PC-3 (cell line): ENCODE measurements around the gene EFHC2. TPM values are rescaled to one million over a fixed set of nuclear protein-coding genes. Genes with fewer than 3 reads are reported as not detected.
A peak's percentile ranks its signal among the peaks of the same experiment; 100 is the strongest.

ENCODE experiments used
- ATAC-seq: fragments of 200-7000 bp; cut with Tn5 transposase; 2 replicates; pipeline ENCODE4 v1.9.1; 2020; ENCODE audit warnings: mild to moderate bottlenecking, moderate library complexity
- BruUV-seq: library from RNA; stranded (reverse); fragments of 400-500 nt; replicated peaks from 2 replicates; lab custom pipeline; 2021; lab: Mats Ljungman, UMichigan
- CTCF ChIA-PET: fragments of 300-600 bp; sonication (Branson Sonifier 250); formaldehyde crosslinking; loops from one replicate; lab custom pipeline; 2022; ENCODE audit warnings: antibody characterized with exemption; lab: Charles Lee
- POLR2A ChIA-PET: fragments of 300-600 bp; sonication (Branson Sonifier 250); formaldehyde crosslinking; loops from one replicate; lab custom pipeline; 2022; ENCODE audit warnings: antibody characterized with exemption; ENCODE audit not compliant: unreplicated experiment; lab: Charles Lee
- DNase-seq: peaks from one replicate; pipeline ENCODE4 v3.0.0-alpha.2; 2015
- H2AFZ ChIP-seq: fragments of 300-600 bp; sonication (generic); 2 replicates; pipeline ENCODE4 v1.6.0; 2016; ENCODE audit warnings: antibody characterized with exemption, low read length
- H3F3A ChIP-seq: fragments of 300-600 bp; sonication (generic); one replicate; pipeline ENCODE4 v1.6.0; 2017; ENCODE audit warnings: antibody characterized with exemption, low read length, control low read depth, mild to moderate bottlenecking; ENCODE audit not compliant: unreplicated experiment
- H3K27ac ChIP-seq: fragments of 300-600 bp; sonication (generic); 2 replicates; pipeline ENCODE4 v1.5.1; 2016; ENCODE audit warnings: mild to moderate bottlenecking, low read length
- H3K27me3 ChIP-seq: fragments of 300-600 bp; sonication (generic); 2 replicates; pipeline ENCODE4 v1.6.1; 2016; ENCODE audit warnings: low read length, mixed read lengths
- H3K36me3 ChIP-seq: fragments of 300-600 bp; sonication (generic); 2 replicates; pipeline ENCODE4 v1.6.1; 2016; ENCODE audit warnings: low read depth, mixed run types, low read length, mixed read lengths
- H3K4me1 ChIP-seq: fragments of 300-600 bp; sonication (generic); 2 replicates; pipeline ENCODE4 v1.5.1; 2016; ENCODE audit warnings: low read length; ENCODE audit not compliant: insufficient read depth
- H3K4me2 ChIP-seq: fragments of 300-600 bp; sonication (generic); 2 replicates; pipeline ENCODE4 v1.6.0; 2016; ENCODE audit warnings: low read length
- H3K4me3 ChIP-seq: fragments of 300-600 bp; sonication (generic); 2 replicates; pipeline ENCODE4 v1.5.1; 2016; ENCODE audit warnings: mild to moderate bottlenecking, low read length, mixed read lengths
- H3K79me2 ChIP-seq: fragments of 300-600 bp; sonication (generic); 2 replicates; pipeline ENCODE4 v1.6.1; 2017; ENCODE audit warnings: low read length, mixed read lengths
- H3K9ac ChIP-seq: fragments of 300-600 bp; sonication (generic); 2 replicates; pipeline ENCODE4 v1.6.0; 2016; ENCODE audit warnings: mild to moderate bottlenecking, low read length
- H3K9me2 ChIP-seq: fragments of 300-600 bp; sonication (generic); replicated peaks from 2 replicates; pipeline ENCODE4 v1.6.1; 2016; ENCODE audit warnings: mixed run types, low read length, mixed read lengths
- H3K9me3 ChIP-seq: fragments of 300-600 bp; sonication (generic); 2 replicates; pipeline ENCODE4 v1.6.1; 2016; ENCODE audit warnings: low read length, mixed read lengths
- H4K20me1 ChIP-seq: fragments of 300-600 bp; sonication (generic); 2 replicates; pipeline ENCODE4 v1.6.1; 2016; ENCODE audit warnings: low read length, mixed read lengths
- CTCF ChIP-seq: fragments of 300-600 bp; sonication (generic); conservative IDR thresholded peaks from 2 replicates; pipeline ENCODE4 v1.5.1; 2017; ENCODE audit warnings: antibody characterized with exemption, low read depth, mild to moderate bottlenecking, low read length
- EZH2 ChIP-seq: fragments of 300-600 bp; sonication (generic); IDR thresholded peaks from one replicate; pipeline ENCODE4 v1.6.1; 2017; ENCODE audit warnings: antibody characterized with exemption, mild to moderate bottlenecking, low read length; ENCODE audit not compliant: unreplicated experiment
- EZH2phosphoT487 ChIP-seq: fragments of 300-600 bp; sonication (generic); IDR thresholded peaks from 2 replicates; pipeline ENCODE4 v1.6.1; 2018; ENCODE audit warnings: mild to moderate bottlenecking, antibody characterized with exemption, low read length, borderline replicate concordance
- intact Hi-C: fragments of 100-400 bp; cut with micrococcal nuclease; formaldehyde crosslinking; loops from 2 replicates; pipeline ENCODE4 v1.9.0; 2023
- total RNA-seq: library from RNA; depleted of rRNA; stranded (reverse); fragments of >200 nt; gene quantifications from 2 replicates; pipeline ENCODE4 v1.2.3, GENCODE V29; 2014

The EFHC2 gene
- total RNA-seq, 1 experiment from 2014 or later: 0.40 TPM

- TF ChIP-seq EZH2: no peak
- no peak for TF ChIP-seq CTCF
- no peak for TF ChIP-seq EZH2phosphoT487
- intact Hi-C loops: no loop called here
- Histone ChIP-seq H3K4me1 (peaks cover 5% of the 10 kb centered on the region; the same call in 1 of the 2 replicates), H3K9ac (no peak overlapping the region), H3K4me2 (no peak overlapping the region), H3K9me3 (no peaks in the 10 kb centered on the region), H3K27ac (no peak overlapping the region), H3K9me2 (no peaks in the 10 kb centered on the region), H3F3A (no peaks in the 10 kb centered on the region), H4K20me1 (no peaks in the 10 kb centered on the region), H2AFZ (no peak overlapping the region), H3K27me3 (no peaks in the 10 kb centered on the region), H3K4me3 (no peak overlapping the region), H3K36me3 (no peaks in the 10 kb centered on the region), H3K79me2 (no peaks in the 10 kb centered on the region)
- BruUV-seq: no TSS peak
- POLR2A ChIA-PET: no interaction called here
- DNase-seq (no peak), ATAC-seq (no peak)
- CTCF ChIA-PET: no interaction called here
These were observed 196.3 kb downstream of the EFHC2 start for GRCh38 chrX:44147130-44147529.

DNA sequence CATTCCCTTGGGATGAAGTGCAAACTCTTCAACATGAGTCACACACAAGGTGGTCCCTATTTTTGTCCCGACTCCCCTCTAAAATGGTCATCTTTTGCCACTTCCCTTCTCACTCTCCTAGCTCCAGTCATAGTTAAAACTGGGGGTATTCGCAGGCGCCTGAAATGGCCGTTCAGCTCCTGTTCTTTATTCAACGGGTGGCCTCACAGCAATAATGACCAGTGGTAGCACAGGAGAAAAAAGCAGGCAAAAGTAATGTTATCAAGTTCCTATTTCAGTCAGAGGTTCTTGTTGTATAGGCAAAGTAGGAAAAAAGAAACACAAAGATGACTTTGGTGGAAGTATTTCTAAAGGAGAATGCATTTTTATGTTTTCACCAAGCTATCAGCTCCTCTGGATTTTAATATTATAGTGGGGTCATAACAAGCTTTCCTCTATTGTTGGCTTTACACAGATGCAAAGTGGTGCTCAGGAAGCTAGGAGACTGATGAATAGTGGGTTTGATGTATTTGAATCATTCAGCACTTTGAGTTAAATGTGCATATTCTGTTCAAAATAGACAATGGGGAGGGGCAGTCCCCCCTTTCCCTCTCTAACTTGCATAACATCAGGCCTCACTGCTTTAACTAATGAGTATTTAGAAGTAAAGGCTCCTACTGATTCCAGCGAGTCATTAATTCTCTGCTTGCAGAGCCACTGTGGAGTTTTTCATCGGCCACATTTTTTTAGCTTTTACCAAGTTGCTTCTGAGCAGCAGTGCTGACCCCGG lies 199.1 kb downstream of the EFHC2 start:
- ChIA-PET POLR2A (no interaction called here), CTCF (no interaction called here)
- H3F3A ChIP-seq: no peaks in the 10 kb centered on the region
- no peak overlapping the region for H2AFZ ChIP-seq
- no peaks in the 10 kb centered on the region for H4K20me1 ChIP-seq
- H3K27me3 ChIP-seq: no peaks in the 10 kb centered on the region
- TF ChIP-seq CTCF (no peak), EZH2phosphoT487 (no peak), EZH2 (no peak)
- peaks cover 5% of the 10 kb centered on the region; the same call in 1 of the 2 replicates for H3K4me1 ChIP-seq
- H3K9me2 ChIP-seq: no peaks in the 10 kb centered on the region
- H3K79me2 ChIP-seq: no peaks in the 10 kb centered on the region
- no TSS peak for BruUV-seq
- no peaks in the 10 kb centered on the region for H3K36me3 ChIP-seq
- ATAC-seq (no peak), DNase-seq (no peak)
- H3K9ac ChIP-seq: no peak overlapping the region
- H3K4me3 ChIP-seq: no peak overlapping the region
- H3K9me3 ChIP-seq: no peaks in the 10 kb centered on the region
- no peak overlapping the region for H3K27ac ChIP-seq
- intact Hi-C loops: no loop called here
- H3K4me2 ChIP-seq: no peak overlapping the region

- TF ChIP-seq EZH2phosphoT487: no peak
- TF ChIP-seq EZH2: no peak
- no peak for TF ChIP-seq CTCF
- H3K9me2 ChIP-seq: no peaks in the 10 kb centered on the region
- no TSS peak for BruUV-seq
- H3F3A ChIP-seq: no peaks in the 10 kb centered on the region
- no peaks in the 10 kb centered on the region for H4K20me1 ChIP-seq
- ChIA-PET POLR2A (no interaction called here), CTCF (no interaction called here)
- ATAC-seq (no peak), DNase-seq (peak; percentile 2)
- H3K36me3 ChIP-seq: no peaks in the 10 kb centered on the region
- H3K9ac ChIP-seq: no peak overlapping the region
- intact Hi-C loops: no loop called here
- no peak overlapping the region for H3K4me3 ChIP-seq
- H3K9me3 ChIP-seq: no peaks in the 10 kb centered on the region
- H3K4me1 ChIP-seq: peaks cover 5% of the 10 kb centered on the region; the same call in 1 of the 2 replicates
- no peak overlapping the region for H2AFZ ChIP-seq
- no peak overlapping the region for H3K4me2 ChIP-seq
- no peaks in the 10 kb centered on the region for H3K79me2 ChIP-seq
- H3K27me3 ChIP-seq: no peaks in the 10 kb centered on the region
- H3K27ac ChIP-seq: no peak overlapping the region
These were observed 200.3 kb downstream of the EFHC2 start for GRCh38 chrX:44143061-44143602.
